HCT116 (cell line): ENCODE results near the gene ZNF791. TPM values are rescaled to one million over a fixed set of nuclear protein-coding genes. Genes with fewer than 3 reads are reported as not detected.

ENCODE experiments used
- ATAC-seq: fragments of 200-7000 bp; cut with Tn5 transposase; 2 replicates; pipeline ENCODE4 v1.9.1; 2020; ENCODE audit warnings: mild to moderate bottlenecking, moderate library complexity
- BruUV-seq: library from RNA; stranded (reverse); fragments of 400-500 nt; replicated peaks from 2 replicates; lab custom pipeline; 2021; lab: Mats Ljungman, UMichigan
- CTCF ChIA-PET: fragments of 300-600 bp; sonication (Branson Sonifier 250); formaldehyde crosslinking; loops from one replicate; lab custom pipeline; 2021; ENCODE audit warnings: antibody characterized with exemption; lab: Charles Lee
- POLR2A ChIA-PET: fragments of 300-600, 350-600 bp; sonication (Branson Sonifier 250); formaldehyde crosslinking; loops from one replicate; lab custom pipeline; 2021; ENCODE audit warnings: antibody characterized with exemption; lab: Charles Lee
- RAD21 ChIA-PET, 2 experiments: fragments of 300-600 bp; sonication (Branson Sonifier 250); formaldehyde crosslinking; loops; one replicate each; lab custom pipeline; 2023; ENCODE audit warnings: low total read pairs in 2 of 2; ENCODE audit not compliant: uncharacterized antibody in 2 of 2, unreplicated experiment in 2 of 2, low non-redundant PET in 1 of 2; lab: Charles Lee
- DNase-seq: peaks from one replicate; pipeline ENCODE4 v3.0.0-alpha.2; 2010; ENCODE audit warnings: low read depth, low spot score
- H2AFZ ChIP-seq: fragments of 200-600 bp; shearing (Covaris generic), sonication (generic); 2 replicates; pipeline ENCODE4 v1.6.1; 2017; ENCODE audit warnings: low read depth, mixed run types, mixed read lengths, antibody characterized with exemption, low read length; ENCODE audit not compliant: poor library complexity, severe bottlenecking
- H3K27ac ChIP-seq: 2 replicates; pipeline ENCODE4 v1.5.1; 2012; ENCODE audit warnings: low read depth, low read length
- H3K27me3 ChIP-seq: fragments of 200-600 bp; sonication (generic); 2 replicates; pipeline ENCODE4 v1.6.1; 2016; ENCODE audit warnings: mixed run types, low read length, mixed read lengths; ENCODE audit not compliant: insufficient read depth
- H3K36me3 ChIP-seq, 2 experiments: fragments of 200-500 bp in 1 of 2; fragments of 200-600 bp in 1 of 2; sonication (Bioruptor generic) in 1 of 2; sonication (generic) in 1 of 2; 2 replicates each; pipeline versions ENCODE4 v1.5.1 to v1.6.1; 2014 to 2016; ENCODE audit warnings: low read length in 2 of 2, inconsistent platforms in 1 of 2, mixed read lengths in 1 of 2, mixed run types in 1 of 2; ENCODE audit not compliant: insufficient read depth in 2 of 2, control insufficient read depth in 1 of 2
- H3K4me1 ChIP-seq, 2 experiments: fragments of 200-600 bp in 1 of 2; sonication (generic) in 1 of 2; 2 replicates each; pipeline versions ENCODE4 v1.5.1 to v1.6.1; 2012 to 2017; ENCODE audit warnings: low read length in 2 of 2, inconsistent platforms in 1 of 2, mild to moderate bottlenecking in 1 of 2, mixed read lengths in 1 of 2, mixed run types in 1 of 2, moderate library complexity in 1 of 2; ENCODE audit not compliant: insufficient read depth in 2 of 2, control insufficient read depth in 1 of 2
- H3K4me2 ChIP-seq: fragments of 200-600 bp; sonication (generic); 2 replicates; pipeline ENCODE4 v1.6.1; 2017; ENCODE audit warnings: mixed run types, low read length, mixed read lengths
- H3K4me3 ChIP-seq, 2 experiments: fragments of 200-600 bp in 1 of 2; sonication (generic) in 1 of 2; replicated peaks in 1 of 2; 2 replicates each; pipeline ENCODE4 v1.5.1; 2011 to 2016; ENCODE audit warnings: low read length in 2 of 2, control low read depth in 1 of 2, low read depth in 1 of 2, mild to moderate bottlenecking in 1 of 2, mixed read lengths in 1 of 2, mixed run types in 1 of 2
- H3K79me2 ChIP-seq: fragments of 200-600 bp; sonication (generic); 2 replicates; pipeline ENCODE4 v1.6.1; 2017; ENCODE audit warnings: mild to moderate bottlenecking, mixed run types, low read length, moderate library complexity, mixed read lengths; ENCODE audit not compliant: insufficient read depth
- H3K9ac ChIP-seq: fragments of 200-600 bp; sonication (generic); 2 replicates; pipeline ENCODE4 v1.6.1; 2016; ENCODE audit warnings: low read length, mixed read lengths
- H3K9me2 ChIP-seq: fragments of 200-600 bp; sonication (generic), shearing (Covaris generic); 2 replicates; pipeline ENCODE4 v1.6.1; 2017; ENCODE audit warnings: mixed run types, mild to moderate bottlenecking, moderate library complexity; ENCODE audit not compliant: insufficient read depth
- H3K9me3 ChIP-seq, 2 experiments: fragments of 200-500 bp in 1 of 2; fragments of 200-600 bp in 1 of 2; sonication (Bioruptor generic) in 1 of 2; sonication (generic) in 1 of 2; 2 replicates each; pipeline ENCODE4 v1.6.1; 2014 to 2017; ENCODE audit warnings: low read length in 2 of 2, mixed read lengths in 2 of 2, inconsistent platforms in 1 of 2, low read depth in 1 of 2, mild to moderate bottlenecking in 1 of 2, mixed run types in 1 of 2, moderate library complexity in 1 of 2; ENCODE audit not compliant: control insufficient read depth in 1 of 2, insufficient read depth in 1 of 2
- H4K20me1 ChIP-seq: fragments of 200-600 bp; sonication (generic), shearing (Covaris generic); 2 replicates; pipeline ENCODE4 v1.6.1; 2017; ENCODE audit warnings: mixed run types, mild to moderate bottlenecking, moderate library complexity; ENCODE audit not compliant: insufficient read depth
- ATF3 ChIP-seq: IDR thresholded peaks from 2 replicates; pipeline ENCODE4 v1.6.1; 2012
- CBX3 ChIP-seq: IDR thresholded peaks from 2 replicates; pipeline ENCODE4 v1.6.1; 2012; ENCODE audit warnings: low read depth
- CEBPB ChIP-seq: IDR thresholded peaks from 2 replicates; pipeline ENCODE4 v1.6.1; 2012; ENCODE audit warnings: low read depth
- CTCF ChIP-seq, 3 experiments: fragments of 200-600 bp in 1 of 3; sonication (generic) in 1 of 3; IDR thresholded peaks in 2 of 3; conservative IDR thresholded peaks in 1 of 3; 2 replicates each; pipeline ENCODE4 v1.5.1; 2012 to 2017; ENCODE audit warnings: low read depth in 2 of 3, low read length in 2 of 3, antibody characterized with exemption in 1 of 3, borderline replicate concordance in 1 of 3, control low read depth in 1 of 3, mild to moderate bottlenecking in 1 of 3, mixed read lengths in 1 of 3, mixed run types in 1 of 3, moderate library complexity in 1 of 3; ENCODE audit not compliant: insufficient read depth in 1 of 3
- ELF1 ChIP-seq: IDR thresholded peaks from 2 replicates; pipeline ENCODE4 v1.6.1; 2012; ENCODE audit warnings: low read depth, borderline replicate concordance
- EZH2 ChIP-seq: fragments of 200-600 bp; sonication (generic); IDR thresholded peaks from 2 replicates; pipeline ENCODE4 v1.6.1; 2017; ENCODE audit warnings: antibody characterized with exemption, mixed run types
- EZH2phosphoT487 ChIP-seq: fragments of 200-600 bp; IDR thresholded peaks from 2 replicates; pipeline ENCODE4 v1.6.1; 2018; ENCODE audit warnings: antibody characterized with exemption, borderline replicate concordance
- MAX ChIP-seq: IDR thresholded peaks from 2 replicates; pipeline ENCODE4 v1.6.1; 2012
- POLR2A ChIP-seq: IDR thresholded peaks from 2 replicates; pipeline ENCODE4 v1.7.0; 2011; ENCODE audit warnings: borderline replicate concordance; ENCODE audit not compliant: insufficient read depth, insufficient read length; ENCODE audit errors: extremely low read depth
- REST ChIP-seq: IDR thresholded peaks from 2 replicates; pipeline ENCODE4 v1.6.1; 2012; ENCODE audit warnings: low read depth
- SIN3A ChIP-seq: IDR thresholded peaks from 2 replicates; pipeline ENCODE4 v1.6.1; 2012; ENCODE audit warnings: low read depth
- TCF7L2 ChIP-seq: IDR thresholded peaks from 2 replicates; pipeline ENCODE4 v1.7.0; 2011; ENCODE audit warnings: borderline replicate concordance, inconsistent platforms; ENCODE audit not compliant: insufficient read depth, insufficient read length; ENCODE audit errors: extremely low read depth
- YY1 ChIP-seq: IDR thresholded peaks from 2 replicates; pipeline ENCODE4 v1.6.1; 2011; ENCODE audit warnings: low read length, low read depth, moderate library complexity, mild to moderate bottlenecking; ENCODE audit not compliant: insufficient replicate concordance; ENCODE audit errors: extremely low read depth
- ZFX ChIP-seq: fragments of 450-650 bp; IDR thresholded peaks from 2 replicates; pipeline ENCODE4 v1.6.1; 2017
- intact Hi-C: fragments of 100-400 bp; cut with micrococcal nuclease; formaldehyde crosslinking; loops from 2 replicates; pipeline ENCODE4 v1.10.0; 2022
- total RNA-seq: library from RNA; stranded (reverse); gene quantifications from one replicate; pipeline ENCODE4 v1.2.1, GENCODE V29; 2021; ENCODE audit not compliant: unreplicated experiment

The ZNF791 gene
- total RNA-seq, 1 experiment from 2014 or later = 21.2 TPM

GRCh38 chr19:12647047-12647446 lies 36.3 kb downstream of the ZNF791 start:
- Histone ChIP-seq H3K27ac (no peak overlapping the region), H4K20me1 (no peaks in the 10 kb centered on the region), H3K27me3 (no peaks in the 10 kb centered on the region), H3K4me3 (no peak overlapping the region), H3K79me2 (no peaks in the 10 kb centered on the region), H3K4me1 (no peaks in the 10 kb centered on the region)
- ATAC-seq (no peak; the same call in 1 of the 2 replicates), DNase-seq (no peak)
- POLR2A ChIA-PET = no interaction called here
- TF ChIP-seq ZFX (no peak), CBX3 (no peak), SIN3A (no peak), CEBPB (no peak), YY1 (no peak), TCF7L2 (no peak), ELF1 (no peak), ATF3 (no peak), MAX (no peak)
- TF ChIP-seq, all 23 proteins: peak for 0
- Histone ChIP-seq H3K9me3 (no peaks in the 10 kb centered on the region; a peak in 1 of 4 replicates), H2AFZ (no peak overlapping the region), H3K9ac (no peak overlapping the region), H3K36me3 (no peaks in the 10 kb centered on the region), H3K4me2 (no peak overlapping the region), H3K9me2 (no peaks in the 10 kb centered on the region)
- RAD21 ChIA-PET = interaction anchor here in 1 of 2 experiments (0.7 kb wide), 1 partner anchor 149 kb away, joined by 3 read pairs; no protein-coding TSS in a partner anchor
- CTCF ChIA-PET = no interaction called here
- BruUV-seq = no TSS peak
- intact Hi-C loops = no loop called here

GRCh38 chr19:12647490-12648071 lies 36.9 kb downstream of the ZNF791 start:
- H3K4me3 ChIP-seq = no peak overlapping the region
- peak; percentile 84 for ATAC-seq
- H3K27me3 ChIP-seq = no peaks in the 10 kb centered on the region
- no peak for DNase-seq
- intact Hi-C loops = no loop called here
- ChIA-PET RAD21 (interaction anchor here in 1 of 2 experiments (0.7 kb wide), 1 partner anchor 148 kb away, joined by 3 read pairs; no protein-coding TSS in a partner anchor), CTCF (no interaction called here), POLR2A (no interaction called here)
- H3K4me1 ChIP-seq = no peaks in the 10 kb centered on the region
- no peaks in the 10 kb centered on the region for H4K20me1 ChIP-seq
- H2AFZ ChIP-seq = no peak overlapping the region
- H3K27ac ChIP-seq = no peak overlapping the region
- H3K79me2 ChIP-seq = no peaks in the 10 kb centered on the region
- no peaks in the 10 kb centered on the region for H3K36me3 ChIP-seq
- no TSS peak for BruUV-seq
- no peak overlapping the region for H3K9ac ChIP-seq
- no peaks in the 10 kb centered on the region for H3K9me2 ChIP-seq
- no peaks in the 10 kb centered on the region; a peak in 1 of 4 replicates for H3K9me3 ChIP-seq
- no peak overlapping the region for H3K4me2 ChIP-seq
- TF ChIP-seq CTCF (IDR thresholded peaks at IDR 0.05 in 2 of 3, conservative IDR thresholded peaks at IDR 0.05 in 1 of 3; ENCODE audit: borderline replicate concordance in 1 of 3, insufficient read depth in 1 of 3, low read depth in 2 of 3, low read length in 2 of 3) (no peak), EZH2phosphoT487 (no peak), MAX (no peak), EZH2 (no peak), REST (no peak), POLR2A (no peak)
